ENCODE results near the gene UVSSA.
"Not testable (repeated sequence)": the region's sequence is repeated elsewhere in the genome, so short reads cannot be mapped to it uniquely, and the experiment has no call there.

The UVSSA gene

DNA sequence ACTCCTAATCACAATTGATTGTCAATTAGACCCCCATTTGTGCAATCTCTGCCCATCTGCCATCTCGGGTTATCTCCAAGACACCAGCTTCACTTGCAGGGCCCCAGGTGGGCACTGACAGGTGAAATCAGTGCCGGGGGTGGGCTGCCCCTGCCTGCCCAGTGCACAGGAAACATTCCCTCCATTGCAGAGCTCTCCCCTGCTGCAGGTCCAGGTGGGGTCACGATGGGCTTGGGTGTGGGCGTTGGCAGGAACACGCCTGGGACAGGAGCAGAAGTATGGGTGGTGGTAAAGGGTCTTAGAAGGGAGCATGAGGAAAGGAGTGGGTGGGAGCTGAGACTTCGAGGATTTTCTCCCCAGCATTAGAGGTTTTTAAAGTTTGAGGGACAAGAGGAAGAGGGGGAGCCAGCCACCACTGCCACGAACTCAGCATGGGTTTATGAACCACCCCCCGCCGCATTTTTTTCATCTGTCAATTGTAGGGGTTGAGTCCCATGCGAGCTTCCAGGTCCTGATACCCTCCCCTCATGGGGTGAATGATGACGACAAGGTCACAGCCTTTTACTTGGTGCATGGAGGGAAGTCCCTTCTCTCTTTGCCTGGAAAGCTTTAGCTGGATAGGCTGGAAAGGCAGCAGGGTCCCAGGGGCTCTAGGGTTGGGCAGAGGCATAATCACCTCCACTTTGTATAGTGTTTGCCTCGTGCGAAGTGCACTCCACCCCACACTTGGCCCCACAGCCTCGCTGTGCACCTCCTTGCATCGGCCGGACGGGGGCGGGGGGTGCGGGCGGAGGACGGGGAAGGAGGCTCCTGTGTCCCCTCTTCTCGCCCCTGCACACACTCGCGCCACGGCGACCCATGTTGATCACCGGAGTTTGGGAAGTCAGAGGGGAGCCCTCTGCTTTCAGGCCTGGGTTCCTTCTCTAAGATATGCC is 62.8 kb downstream of the UVSSA start:
- no peak for DNase-seq

DNA sequence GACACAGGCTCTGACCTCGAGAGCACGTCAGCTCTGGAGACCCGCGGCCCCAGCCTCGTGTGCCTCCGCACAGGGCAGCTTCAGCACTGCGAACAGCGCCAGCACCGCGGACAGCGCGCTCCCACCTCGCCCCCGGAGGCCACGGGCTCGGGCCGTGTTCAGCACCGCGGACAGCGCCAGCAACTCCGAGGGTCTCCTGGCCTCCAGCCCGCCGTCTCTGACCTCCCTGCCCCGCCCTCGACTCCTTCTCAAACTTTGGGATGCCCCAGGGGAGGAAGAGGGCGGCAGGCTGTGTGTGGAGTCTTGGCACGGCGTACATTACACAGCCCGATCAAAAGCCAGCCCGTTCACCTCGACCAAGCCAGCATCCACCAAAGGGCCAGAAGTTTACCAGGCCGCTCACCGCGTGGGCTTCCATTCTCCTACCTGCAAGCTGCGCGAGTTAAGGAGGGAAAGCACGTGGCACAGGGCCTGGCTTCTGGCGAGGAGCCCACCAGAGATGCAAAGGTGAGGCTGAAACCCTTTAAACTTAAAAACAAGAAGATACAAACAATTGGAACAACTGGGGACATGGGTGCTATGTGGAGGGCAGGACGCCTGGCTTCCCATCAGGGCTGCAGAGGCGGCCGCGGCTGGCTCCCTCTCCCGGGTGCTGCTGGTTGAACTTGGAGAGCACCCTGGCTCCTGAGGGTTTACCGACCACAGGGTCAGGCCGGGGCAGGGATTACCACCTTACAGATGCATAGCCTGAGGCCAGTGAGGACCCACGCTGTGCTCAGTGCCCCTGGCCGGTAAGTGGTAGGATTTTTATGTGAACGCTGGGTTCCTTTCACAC is 63.7 kb downstream of the UVSSA start:
- DNase-seq, result no peak

DNA sequence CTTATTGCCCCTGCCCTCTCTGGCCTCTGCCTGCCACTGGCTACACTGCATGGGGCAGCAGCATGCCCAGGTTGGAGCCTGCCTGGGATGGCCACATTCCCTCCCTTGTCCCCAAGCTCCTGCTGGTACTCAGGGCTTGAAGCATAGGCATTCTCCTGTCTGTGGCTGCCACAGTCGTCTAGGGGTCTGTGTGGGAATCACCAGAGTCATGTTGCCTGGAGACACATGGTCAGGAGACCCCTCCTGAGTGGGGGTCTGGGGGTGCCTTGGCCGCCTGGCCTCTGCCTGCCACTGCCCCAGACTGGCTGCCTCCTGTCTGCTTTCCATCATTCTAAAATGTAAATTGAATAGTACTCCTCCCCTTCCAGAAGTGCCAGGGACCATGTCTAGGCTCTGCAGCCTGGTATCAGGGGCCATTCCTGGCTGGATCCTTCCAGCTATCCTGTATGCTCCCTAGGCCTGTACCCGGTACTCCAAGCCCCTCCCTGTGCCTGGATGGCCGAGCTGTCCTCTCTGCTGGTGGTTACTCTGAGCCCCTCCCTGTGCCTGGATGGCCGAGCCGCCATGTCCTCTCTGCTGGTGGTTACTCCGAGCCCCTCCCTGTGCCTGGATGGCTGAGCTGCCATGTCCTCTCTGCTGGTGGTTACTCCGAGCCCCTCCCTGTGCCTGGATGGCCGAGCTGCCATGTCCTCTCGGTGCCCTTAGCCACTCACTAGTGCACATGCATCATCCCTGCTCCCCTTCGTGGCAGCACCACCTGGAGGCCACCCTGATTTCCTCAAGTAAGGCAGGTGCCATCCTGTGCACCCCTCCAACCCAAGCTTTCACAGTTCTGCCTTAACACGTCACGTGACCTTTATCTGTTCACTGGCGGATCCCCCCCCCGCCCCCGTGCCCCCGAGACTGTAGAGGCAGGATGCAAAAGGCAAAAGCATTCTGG is 64.7 kb downstream of the UVSSA start:
- no peak for DNase-seq

DNA sequence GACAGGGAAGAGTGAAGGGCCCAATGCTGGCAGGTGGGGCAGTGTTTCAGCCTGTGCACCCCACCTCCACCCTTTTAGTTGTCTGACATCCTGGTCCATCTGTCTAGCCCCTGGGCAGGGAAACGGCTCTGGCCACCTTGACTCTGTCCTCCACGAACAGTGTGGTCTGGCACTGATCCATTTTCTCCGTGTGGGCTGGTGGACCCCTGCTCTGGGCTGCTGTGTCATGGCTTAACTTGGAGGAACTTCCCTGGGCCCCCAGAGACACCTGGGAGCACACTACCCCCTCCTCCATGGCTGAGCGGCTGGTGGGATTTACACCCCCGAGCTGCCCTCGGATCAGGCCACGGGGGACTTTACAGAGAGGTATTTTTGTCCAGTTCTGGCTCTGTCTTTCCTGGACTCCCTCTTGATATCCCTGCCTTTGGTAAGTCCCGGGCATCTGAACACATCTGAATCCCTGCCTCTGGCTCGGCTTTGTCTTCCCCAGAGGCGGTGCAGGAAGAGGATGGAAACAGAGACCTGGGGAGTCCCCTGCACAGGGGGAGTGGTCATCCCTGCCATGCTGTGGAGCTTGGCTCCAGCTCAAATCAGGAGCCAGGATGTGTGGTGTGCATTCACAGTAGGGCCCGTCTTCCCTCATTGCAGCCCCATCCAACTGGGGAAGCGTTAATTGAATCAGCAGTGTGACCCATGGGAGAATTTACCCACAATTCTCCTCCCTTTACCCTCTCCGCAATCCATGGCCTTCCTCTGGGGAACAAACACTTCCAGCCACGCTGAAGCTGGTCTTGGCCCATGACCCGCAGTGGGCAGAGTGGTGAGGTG is 65.6 kb downstream of the UVSSA start:
- DNase-seq, result no peak

DNA sequence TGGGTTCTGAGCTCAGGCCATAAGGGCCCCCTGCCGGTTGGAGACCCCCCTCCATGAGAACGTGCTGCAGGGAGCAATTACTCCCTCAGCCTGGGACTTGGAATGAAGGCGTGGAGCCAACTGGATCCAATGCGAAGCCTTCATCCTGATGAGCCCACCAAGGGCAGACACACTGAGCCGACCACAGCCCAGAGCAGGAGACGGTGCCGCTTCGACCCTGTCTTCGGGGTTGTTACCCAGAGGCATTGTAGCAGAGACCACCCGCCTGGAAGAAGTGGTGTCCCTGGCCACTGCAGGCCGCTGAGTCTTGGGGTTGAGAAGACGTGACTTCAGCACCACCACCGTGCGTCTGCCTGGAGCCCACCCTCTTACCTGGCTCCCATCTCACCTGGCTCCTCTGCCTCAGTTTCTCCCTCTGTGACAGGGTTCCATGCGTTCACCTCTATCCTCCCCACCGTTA is 66.2 kb downstream of the UVSSA start:
- DNase-seq, result no peak

DNA sequence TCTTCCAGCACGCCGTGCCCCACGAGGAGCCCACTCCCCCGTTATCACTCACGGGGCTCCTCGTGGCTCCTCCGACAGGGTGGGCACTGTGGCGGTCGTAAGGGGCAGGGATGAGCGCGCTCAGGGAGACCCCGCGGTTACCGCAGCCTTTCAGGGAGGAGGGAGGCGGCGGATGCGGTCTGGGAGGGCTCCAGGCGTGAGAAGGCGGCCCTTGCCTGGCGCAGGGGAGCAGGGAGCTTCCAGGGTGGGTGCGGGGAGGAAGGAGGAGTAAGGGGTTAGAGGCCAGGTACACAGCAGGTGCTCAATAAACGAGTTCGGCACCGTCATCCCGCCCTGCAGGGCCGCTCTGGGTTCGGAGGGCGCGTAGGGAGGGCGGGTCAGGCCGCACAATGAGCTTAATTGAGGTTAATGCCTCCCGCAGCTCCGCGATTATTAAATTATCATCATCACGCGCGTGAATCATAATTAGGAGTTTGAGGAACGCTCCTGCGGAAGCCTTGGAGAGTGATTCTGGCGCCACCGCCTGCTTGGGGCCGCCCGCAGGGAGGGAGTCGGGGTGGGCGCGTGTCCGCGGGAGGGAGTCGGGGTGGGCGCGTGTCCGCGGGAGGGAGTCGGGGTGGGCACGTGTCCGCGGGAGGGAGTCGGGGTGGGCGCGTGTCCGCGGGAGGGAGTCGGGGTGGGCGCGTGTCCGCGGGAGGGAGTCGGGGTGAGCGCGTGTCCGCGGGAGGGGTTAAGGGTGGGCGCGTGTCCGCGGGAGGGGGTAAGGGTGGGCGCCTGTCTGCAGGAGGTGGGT is 66.9 kb downstream of the UVSSA start:
- DNase-seq, result no peak

DNA sequence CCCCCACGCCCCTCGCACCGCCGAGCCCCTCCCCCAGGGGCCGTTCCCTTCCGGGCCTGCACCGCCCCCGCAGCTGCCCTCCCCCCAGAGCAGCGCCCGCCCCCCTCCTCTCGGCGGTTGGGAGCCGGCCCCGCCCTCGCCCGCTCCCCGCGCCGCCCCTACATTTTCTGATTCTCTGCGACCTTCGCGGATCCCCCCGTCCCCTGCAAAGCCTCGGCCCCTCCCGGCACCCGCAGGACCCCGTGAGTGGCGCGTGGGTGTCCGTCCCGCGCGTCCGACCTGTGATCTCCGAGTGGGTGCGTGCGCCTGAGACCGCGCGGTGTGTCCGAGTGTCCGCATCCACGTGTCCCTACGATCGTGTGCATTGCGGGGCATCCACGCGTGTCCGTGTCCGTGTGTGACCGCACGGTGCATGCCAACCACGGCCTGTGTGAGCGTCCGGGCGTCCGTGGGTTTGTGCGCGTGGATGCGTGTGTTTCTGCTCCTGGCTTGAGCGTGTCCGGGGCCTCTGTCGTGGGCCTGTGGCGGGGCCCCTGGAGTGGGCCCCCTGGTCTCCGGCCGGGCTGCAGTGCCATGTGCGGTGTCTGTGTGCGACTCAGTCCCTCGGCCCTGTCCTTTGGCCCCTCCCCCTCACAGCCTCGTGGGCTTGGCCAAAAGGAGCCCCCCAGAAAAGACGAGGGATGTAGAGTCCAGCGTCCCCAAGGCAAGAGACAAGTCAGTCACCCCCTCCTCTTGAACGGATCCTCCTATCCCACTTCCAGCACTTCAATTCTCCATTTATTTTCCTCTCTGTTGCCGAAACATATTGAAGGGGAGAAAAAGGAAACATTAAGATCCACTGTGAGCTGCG is 68.0 kb downstream of the UVSSA start:
- no peak for DNase-seq

DNA sequence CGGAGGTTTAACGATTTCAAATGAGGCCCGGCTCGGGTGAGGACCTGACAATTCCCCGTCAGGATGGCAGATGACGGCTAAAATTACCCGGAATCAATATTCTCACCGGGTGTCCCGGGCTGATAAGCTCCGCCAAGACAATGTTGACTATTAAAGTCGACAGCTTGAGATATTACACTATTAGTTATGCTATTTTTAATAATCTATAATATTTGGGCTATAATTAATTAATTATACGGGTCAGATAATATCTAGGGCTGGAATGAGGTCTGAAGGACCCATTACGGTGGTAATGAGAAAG is 68.6 kb downstream of the UVSSA start:
- DNase-seq, result no peak

DNA sequence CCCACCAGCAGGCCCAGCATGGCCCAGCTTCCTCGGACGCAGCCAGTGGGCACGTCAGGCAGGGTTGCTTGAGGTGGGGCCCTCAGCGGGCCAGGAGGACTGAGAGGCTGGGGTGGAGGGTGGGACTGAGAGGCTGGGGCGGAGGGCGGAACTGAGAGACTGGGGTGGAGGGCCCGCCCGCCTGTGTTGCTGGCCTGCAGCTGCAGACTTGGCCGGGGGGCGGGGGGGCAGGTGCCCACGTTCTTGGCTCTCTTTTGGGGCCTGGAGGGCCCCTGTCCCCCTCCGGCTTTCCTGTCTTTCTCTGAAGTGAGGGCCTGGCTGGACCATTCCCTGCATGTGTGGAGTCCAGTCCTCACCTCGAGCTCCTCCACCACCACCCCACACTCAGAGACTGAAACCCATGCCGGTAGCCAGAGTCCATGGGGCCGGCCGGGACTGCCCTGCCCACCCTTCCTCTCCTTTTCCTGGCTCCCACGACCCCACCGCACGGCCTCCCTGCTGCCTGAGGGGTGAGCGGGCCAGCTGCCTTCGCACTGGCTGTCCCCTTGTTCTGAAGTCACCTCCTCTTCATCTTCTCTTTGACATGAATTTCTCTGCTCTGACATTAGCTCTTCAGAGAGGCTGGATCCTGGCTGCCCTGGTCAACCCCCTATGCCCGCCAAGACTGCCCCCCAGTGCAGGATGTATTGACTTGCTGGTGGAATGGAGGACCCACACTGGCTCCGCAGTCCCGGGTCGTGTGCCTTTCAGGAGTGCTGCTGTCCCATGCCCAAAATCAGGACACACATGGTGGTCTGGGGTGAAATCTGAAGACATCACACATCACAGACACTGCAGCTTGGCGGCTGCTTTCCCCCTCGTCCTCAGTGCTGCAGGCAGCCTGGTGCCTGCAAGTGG is 69.3 kb downstream of the UVSSA start:
- no peak for DNase-seq

DNA sequence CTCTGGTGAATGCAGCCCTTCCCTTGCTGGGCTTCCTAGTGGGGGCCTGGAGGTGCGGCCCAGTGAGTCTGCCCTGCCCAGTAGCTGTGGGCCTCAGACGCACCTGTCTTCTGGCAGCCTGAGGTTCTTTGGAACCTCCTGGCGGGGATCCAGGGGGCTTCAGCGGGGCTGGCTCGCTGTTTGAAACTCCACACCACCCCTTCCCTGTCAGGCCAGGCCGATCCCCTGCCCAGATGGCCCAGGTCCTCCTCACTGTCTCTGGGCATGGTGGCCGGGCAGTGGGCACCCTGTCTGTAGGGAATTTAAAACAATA is 69.9 kb downstream of the UVSSA start:
- DNase-seq, result no peak

DNA sequence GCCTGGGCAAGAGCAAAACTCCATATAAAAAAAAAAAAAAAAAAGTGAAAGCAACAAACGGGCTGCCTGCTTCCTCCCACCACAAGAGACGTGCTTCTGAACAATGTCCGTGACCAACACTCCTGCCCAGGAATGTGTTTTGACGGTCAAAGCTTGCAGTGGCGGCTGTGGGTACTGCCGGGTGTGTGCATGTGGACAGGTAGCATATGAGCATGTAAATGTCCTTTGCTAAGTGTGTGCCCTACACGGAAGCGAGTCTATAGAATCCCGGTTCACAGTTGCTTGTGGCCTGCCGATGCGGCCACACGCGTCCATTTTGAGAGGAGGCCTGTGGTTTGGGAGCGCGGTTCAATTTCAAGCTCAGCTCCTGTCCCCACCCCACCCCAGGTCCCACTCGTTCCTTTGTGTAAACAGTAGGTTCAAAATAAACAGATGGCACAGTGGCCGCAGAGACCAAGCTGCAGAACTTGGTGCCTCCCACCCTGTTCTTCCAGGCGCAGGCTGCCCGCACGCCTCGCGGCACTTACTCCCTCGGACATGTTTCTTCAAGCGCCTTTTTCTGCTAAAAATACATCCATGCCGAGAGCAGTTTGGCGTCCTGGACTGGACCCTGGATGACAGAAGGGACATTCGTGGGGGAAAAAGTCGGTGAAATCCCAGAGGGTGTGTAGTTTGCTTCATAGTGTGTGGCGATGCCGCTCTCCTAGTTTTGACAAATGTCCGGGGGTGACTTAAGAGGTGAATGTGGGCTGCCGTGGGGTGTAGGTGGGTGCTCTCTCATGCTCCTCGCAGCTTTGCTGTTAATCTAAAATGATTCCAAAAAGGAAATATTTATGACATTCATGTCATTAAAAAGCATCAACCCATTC is 70.7 kb downstream of the UVSSA start:
- no peak for DNase-seq

DNA sequence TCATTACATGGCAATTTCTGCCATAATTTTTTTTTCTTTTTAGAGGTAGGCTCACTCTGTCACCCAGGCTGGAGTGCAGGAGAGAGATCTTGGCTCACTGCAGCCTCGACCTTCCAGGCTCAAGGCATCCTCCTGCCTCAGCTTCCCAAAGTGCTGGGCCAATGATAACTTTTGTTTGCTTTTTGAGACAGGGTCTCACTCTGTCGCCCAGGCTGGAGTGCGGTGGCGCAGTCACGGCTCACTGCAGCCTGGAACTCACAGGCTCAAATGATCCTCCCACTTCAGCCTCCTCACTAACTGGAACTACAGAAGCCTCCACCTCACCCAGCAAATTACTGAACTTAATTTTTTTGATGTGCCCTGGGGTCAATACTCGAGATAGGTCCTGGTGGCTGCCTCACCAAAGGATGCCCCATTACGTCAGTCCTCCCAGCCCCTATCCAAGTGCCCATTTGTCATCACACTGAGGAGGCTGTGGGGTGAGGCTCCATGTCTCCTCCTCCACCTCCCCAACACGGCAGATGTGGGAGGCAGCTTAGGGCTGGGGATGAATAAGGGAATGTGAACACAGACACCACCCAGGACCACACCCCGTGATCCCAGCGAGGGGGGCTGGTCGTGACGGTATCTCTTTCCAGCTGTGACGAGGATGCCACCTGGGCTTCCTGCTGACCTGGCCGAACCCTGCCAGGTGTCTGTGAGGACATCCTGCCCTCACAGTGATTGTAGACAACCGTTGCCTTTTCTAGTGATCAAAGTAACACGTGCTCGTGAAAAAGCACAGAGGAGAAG is 71.7 kb downstream of the UVSSA start:
- no peak for DNase-seq

DNA sequence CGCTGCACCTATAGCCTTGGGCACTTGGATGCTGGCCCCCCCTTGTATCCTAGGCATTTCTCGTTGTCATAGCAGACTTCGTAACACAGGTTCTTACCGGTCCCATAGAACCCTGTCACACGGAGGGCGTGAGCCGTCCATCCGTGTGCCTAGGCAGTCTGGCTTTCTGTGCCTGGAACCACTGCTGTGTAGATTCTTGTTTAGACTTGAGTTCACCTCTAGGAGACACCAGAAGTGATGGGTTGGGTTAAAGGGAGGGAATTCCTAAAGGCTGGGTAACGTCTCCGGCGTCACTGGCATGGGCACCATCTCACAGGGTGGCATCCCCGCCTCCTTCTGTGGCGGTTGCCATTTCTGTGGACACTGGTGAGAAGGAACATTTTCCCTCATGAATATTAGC is 72.7 kb downstream of the UVSSA start:
- DNase-seq, result no peak

DNA sequence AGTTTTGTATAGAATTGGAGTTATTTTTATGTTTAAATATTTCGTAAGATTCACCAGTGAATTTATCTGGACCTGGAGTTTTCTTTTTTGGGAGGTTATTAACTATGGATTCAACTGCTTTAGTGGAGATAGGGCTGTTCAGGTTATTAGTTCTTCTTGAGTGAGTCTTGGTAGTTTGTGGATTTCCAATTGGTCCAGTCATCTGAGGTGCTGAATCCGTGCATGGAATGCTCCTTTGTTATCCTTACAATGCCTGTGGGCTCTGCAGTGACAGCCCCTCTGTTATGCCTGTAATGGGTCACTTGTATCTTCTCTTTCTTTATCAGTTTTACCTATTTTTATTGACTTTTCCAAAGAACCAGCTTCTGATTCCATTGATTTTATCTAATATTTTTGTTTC is 74.6 kb downstream of the UVSSA start:
- no peak for DNase-seq

DNA sequence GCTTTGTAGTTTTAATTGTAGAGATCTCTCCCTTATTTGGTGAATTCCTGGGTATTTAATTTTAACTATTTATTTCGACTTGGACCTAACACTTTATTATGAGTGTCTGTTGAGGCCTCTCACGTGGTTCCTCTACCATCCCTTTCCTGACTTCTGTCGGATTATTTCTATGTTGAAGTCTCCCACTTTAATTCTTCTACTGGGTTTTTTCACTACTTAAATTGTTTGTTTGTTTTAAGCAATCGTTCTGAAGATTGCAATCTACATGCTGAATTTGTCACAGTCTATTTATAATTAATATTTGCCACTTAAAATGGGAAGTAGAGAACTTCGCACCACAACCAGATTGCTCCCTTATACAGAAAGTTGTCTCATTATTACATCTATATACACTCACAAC is 80.0 kb downstream of the UVSSA start:
- no peak for DNase-seq

DNA sequence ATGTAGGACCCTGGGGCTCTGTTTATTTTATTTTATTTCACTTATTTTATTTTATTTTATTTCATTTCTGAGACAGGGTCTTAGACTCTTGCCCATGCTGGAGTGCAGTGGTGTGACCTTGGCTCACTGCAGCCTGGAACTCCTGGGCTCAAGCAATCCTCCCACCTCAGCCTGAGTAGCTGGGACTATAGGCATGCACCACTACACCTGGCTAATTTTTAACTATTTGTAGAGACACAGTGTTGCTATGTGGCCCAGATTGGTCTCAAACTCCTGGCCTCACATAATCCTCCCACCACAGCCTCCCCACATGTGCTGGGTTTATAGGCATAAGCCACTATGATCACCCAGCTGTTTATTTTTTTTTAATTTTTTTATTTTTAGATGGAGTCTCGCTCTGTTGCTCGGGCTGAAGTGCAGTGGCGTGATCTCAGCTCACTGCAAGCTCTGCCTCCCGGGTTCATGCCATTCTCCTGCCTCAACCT is 96.7 kb downstream of the UVSSA start:
- not testable (repeated sequence) for DNase-seq
